ENCODE data around the gene HMCN2.

DNA sequence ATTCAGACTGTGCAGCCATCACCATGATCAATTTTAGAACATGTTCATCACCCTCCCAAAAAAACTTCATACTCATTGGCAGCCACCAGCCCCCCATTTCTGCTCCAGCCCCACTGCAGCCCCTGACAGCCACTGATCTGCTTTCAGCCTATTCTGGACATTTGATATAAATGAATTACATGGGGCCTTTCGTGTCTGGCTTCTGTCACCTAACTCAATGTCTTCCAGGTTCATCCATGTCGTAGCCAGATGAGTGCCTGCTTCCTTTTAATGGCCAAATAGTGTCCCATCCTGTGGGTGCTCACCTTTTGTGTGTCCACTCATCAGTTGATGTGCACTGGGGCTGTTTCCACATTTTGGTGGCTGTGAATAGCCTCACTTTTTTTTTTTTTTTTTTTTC, 63.5 kb downstream of the HMCN2 start:
- TF ChIP-seq, protein P1, sequence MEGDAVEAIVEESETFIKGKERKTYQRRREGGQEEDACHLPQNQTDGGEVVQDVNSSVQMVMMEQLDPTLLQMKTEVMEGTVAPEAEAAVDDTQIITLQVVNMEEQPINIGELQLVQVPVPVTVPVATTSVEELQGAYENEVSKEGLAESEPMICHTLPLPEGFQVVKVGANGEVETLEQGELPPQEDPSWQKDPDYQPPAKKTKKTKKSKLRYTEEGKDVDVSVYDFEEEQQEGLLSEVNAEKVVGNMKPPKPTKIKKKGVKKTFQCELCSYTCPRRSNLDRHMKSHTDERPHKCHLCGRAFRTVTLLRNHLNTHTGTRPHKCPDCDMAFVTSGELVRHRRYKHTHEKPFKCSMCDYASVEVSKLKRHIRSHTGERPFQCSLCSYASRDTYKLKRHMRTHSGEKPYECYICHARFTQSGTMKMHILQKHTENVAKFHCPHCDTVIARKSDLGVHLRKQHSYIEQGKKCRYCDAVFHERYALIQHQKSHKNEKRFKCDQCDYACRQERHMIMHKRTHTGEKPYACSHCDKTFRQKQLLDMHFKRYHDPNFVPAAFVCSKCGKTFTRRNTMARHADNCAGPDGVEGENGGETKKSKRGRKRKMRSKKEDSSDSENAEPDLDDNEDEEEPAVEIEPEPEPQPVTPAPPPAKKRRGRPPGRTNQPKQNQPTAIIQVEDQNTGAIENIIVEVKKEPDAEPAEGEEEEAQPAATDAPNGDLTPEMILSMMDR (IDR thresholded peaks at IDR 0.05; ENCODE audit: low read length), result no peak
- no peak for TF ChIP-seq EZH2phosphoT487 (IDR thresholded peaks at IDR 0.05; ENCODE audit: low read length)
